NCI-H82 treated with DMSO at 0.1 percent for 48 hours (cell line): ENCODE results near the gene PRSS2.

ENCODE experiments used
- DNase-seq: peaks from one replicate; lab custom pipeline; 2025; ENCODE audit not compliant: unreplicated experiment; lab: John Stamatoyannopoulos, UW

The PRSS2 gene

GRCh38 chr7:142785841-142786250, 15.1 kb downstream of the PRSS2 start:
- no peak for DNase-seq

- no peak for DNase-seq
These were observed 16.4 kb downstream of the PRSS2 start for GRCh38 chr7:142787034-142787768.

GRCh38 chr7:142787783-142788182, 17.0 kb downstream of the PRSS2 start:
- DNase-seq = no peak

GRCh38 chr7:142788303-142789289, 17.8 kb downstream of the PRSS2 start:
- no peak for DNase-seq

- no peak for DNase-seq
These were observed 18.7 kb downstream of the PRSS2 start for GRCh38 chr7:142789441-142789840.

- no peak for DNase-seq
These were observed 19.3 kb downstream of the PRSS2 start for GRCh38 chr7:142790056-142790455.

GRCh38 chr7:142790555-142790954, 19.8 kb downstream of the PRSS2 start:
- no peak for DNase-seq

- DNase-seq = no peak
These were observed 20.7 kb downstream of the PRSS2 start for GRCh38 chr7:142791502-142791901.

GRCh38 chr7:142792129-142792528, 21.4 kb downstream of the PRSS2 start:
- no peak for DNase-seq

- no peak for DNase-seq
These were observed 21.8 kb downstream of the PRSS2 start for GRCh38 chr7:142792593-142792992.

- no peak for DNase-seq
These were observed 22.4 kb downstream of the PRSS2 start for GRCh38 chr7:142793156-142793555.

- DNase-seq = no peak
These were observed 24.6 kb downstream of the PRSS2 start for GRCh38 chr7:142795339-142795863.

GRCh38 chr7:142796001-142796500, 25.3 kb downstream of the PRSS2 start:
- no peak for DNase-seq

- DNase-seq = no peak
These were observed 26.0 kb downstream of the PRSS2 start for GRCh38 chr7:142796501-142797390.

GRCh38 chr7:142797391-142798377, 26.9 kb downstream of the PRSS2 start:
- no peak for DNase-seq

GRCh38 chr7:142798451-142799436, 28.0 kb downstream of the PRSS2 start:
- no peak for DNase-seq

- no peak for DNase-seq
These were observed 28.7 kb downstream of the PRSS2 start for GRCh38 chr7:142799437-142799835.

GRCh38 chr7:142800088-142800487, 29.3 kb downstream of the PRSS2 start:
- no peak for DNase-seq
